PC-9 (cell line): ENCODE measurements around the gene SLC35B2. TPM values are rescaled to one million over a fixed set of nuclear protein-coding genes. Genes with fewer than 3 reads are reported as not detected.

Source experiments
- BruUV-seq: library from RNA; stranded (reverse); fragments of 400-500 nt; replicated peaks from 2 replicates; lab custom pipeline; 2021; lab: Mats Ljungman, UMichigan
- CTCF ChIA-PET: fragments of 300-600 bp; sonication (Branson Sonifier 250); formaldehyde crosslinking; loops from one replicate; lab custom pipeline; 2022; ENCODE audit warnings: antibody characterized with exemption; lab: Charles Lee
- POLR2A ChIA-PET: fragments of 300-600 bp; sonication (Branson Sonifier 250); formaldehyde crosslinking; loops from one replicate; lab custom pipeline; 2022; ENCODE audit warnings: antibody characterized with exemption; ENCODE audit not compliant: unreplicated experiment; lab: Charles Lee
- DNase-seq, 2 experiments: peaks; one replicate each; pipeline versions ENCODE4 v3.0.0 to v3.0.0-alpha.2; 2015 to 2022; ENCODE audit warnings: mixed read lengths in 1 of 2
- H2AFZ ChIP-seq: fragments of 200-600 bp; sonication (generic); 2 replicates; pipeline ENCODE4 v1.8.1; 2017; ENCODE audit warnings: antibody characterized with exemption
- H3F3A ChIP-seq: fragments of 200-600 bp; sonication (generic); 2 replicates; pipeline ENCODE4 v1.8.1; 2017; ENCODE audit warnings: antibody characterized with exemption, mild to moderate bottlenecking, low read depth; ENCODE audit not compliant: insufficient read depth
- H3K27ac ChIP-seq: fragments of 200-600 bp; sonication (generic); 2 replicates; pipeline ENCODE4 v1.6.1; 2016; ENCODE audit warnings: mixed run types
- H3K27me3 ChIP-seq: fragments of 200-600 bp; sonication (generic); 2 replicates; pipeline ENCODE4 v1.6.1; 2016; ENCODE audit warnings: low read depth, mixed run types; ENCODE audit not compliant: insufficient read depth
- H3K36me3 ChIP-seq: fragments of 200-600 bp; sonication (generic); 2 replicates; pipeline ENCODE4 v1.6.1; 2016; ENCODE audit warnings: low read depth, mixed run types
- H3K4me1 ChIP-seq: fragments of 200-600 bp; sonication (generic); replicated peaks from 2 replicates; pipeline ENCODE4 v1.6.1; 2016; ENCODE audit warnings: mixed run types; ENCODE audit not compliant: insufficient read depth
- H3K4me2 ChIP-seq: fragments of 200-600 bp; sonication (generic); 2 replicates; pipeline ENCODE4 v1.6.1; 2017; ENCODE audit warnings: mixed run types
- H3K4me3 ChIP-seq: fragments of 200-600 bp; sonication (generic); 2 replicates; pipeline ENCODE4 v1.6.1; 2016; ENCODE audit warnings: mixed run types
- H3K79me2 ChIP-seq: fragments of 200-600 bp; sonication (generic); 2 replicates; pipeline ENCODE4 v1.6.1; 2017; ENCODE audit warnings: low read depth, mixed run types
- H3K9me2 ChIP-seq: fragments of 200-600 bp; sonication (generic); 2 replicates; pipeline ENCODE4 v1.8.1; 2017; ENCODE audit warnings: mild to moderate bottlenecking; ENCODE audit not compliant: insufficient read depth
- H3K9me3 ChIP-seq: fragments of 200-600 bp; sonication (generic); 2 replicates; pipeline ENCODE4 v1.8.1; 2016; ENCODE audit warnings: low read depth; ENCODE audit not compliant: insufficient read depth
- H4K20me1 ChIP-seq: fragments of 200-600 bp; sonication (generic); 2 replicates; pipeline ENCODE4 v1.8.1; 2017; ENCODE audit not compliant: insufficient read depth
- CTCF ChIP-seq: fragments of 200-600 bp; sonication (generic); conservative IDR thresholded peaks from 2 replicates; pipeline ENCODE4 v1.6.1; 2017; ENCODE audit warnings: mixed run types, antibody characterized with exemption, mild to moderate bottlenecking, moderate library complexity
- EZH2 ChIP-seq: fragments of 200-600 bp; sonication (generic); IDR thresholded peaks from 2 replicates; pipeline ENCODE4 v1.8.0; 2017; ENCODE audit warnings: antibody characterized with exemption, low read depth
- intact Hi-C: fragments of 100-400 bp; cut with micrococcal nuclease; formaldehyde crosslinking; loops from one replicate; pipeline ENCODE4 v1.10.0; 2022; ENCODE audit not compliant: unreplicated experiment
- total RNA-seq: library from RNA; stranded (reverse); gene quantifications from 2 replicates; pipeline ENCODE4 v1.2.3, GENCODE V29; 2021

SLC35B2 gene
- total RNA-seq, 1 experiment from 2014 or later = 59.7 TPM

GRCh38 chr6:44263354-44264100 is 6.2 kb upstream of the SLC35B2 start:
- intact Hi-C loops = no loop called here
- H3K27ac ChIP-seq = no peak overlapping the region

GRCh38 chr6:44262467-44263353 is 5.4 kb upstream of the SLC35B2 start:
- no peaks in the 10 kb centered on the region for H3K27me3 ChIP-seq
- H3K4me3 ChIP-seq = no peak overlapping the region
- intact Hi-C loops = no loop called here
- H3K4me2 ChIP-seq = peak overlapping the region; percentile 100
- no peak for DNase-seq
- BruUV-seq = no TSS peak
- H3K27ac ChIP-seq = no peak overlapping the region
- H3K9me3 ChIP-seq = no peaks in the 10 kb centered on the region
- H2AFZ ChIP-seq = no peak overlapping the region
- no peaks in the 10 kb centered on the region for H3K9me2 ChIP-seq
- H3K36me3 ChIP-seq = no peaks in the 10 kb centered on the region
- H4K20me1 ChIP-seq = no peaks in the 10 kb centered on the region; the same call in 1 of the 2 replicates
- H3F3A ChIP-seq = peaks cover 14% of the 10 kb centered on the region; the same call in 1 of the 2 replicates
- no peak for TF ChIP-seq EZH2
- no peak for TF ChIP-seq CTCF
- ChIA-PET POLR2A (no interaction called here), CTCF (interaction anchor here (0.7 kb wide), 1 partner anchor 548 kb away, joined by 4 read pairs; no protein-coding TSS in a partner anchor)
- peaks cover 26% of the 10 kb centered on the region for H3K79me2 ChIP-seq
- H3K4me1 ChIP-seq = peaks cover 21% of the 10 kb centered on the region

More at GRCh38 chr6:44263354-44264100, 6.2 kb upstream of the SLC35B2 start:
- H3K9me2 ChIP-seq = no peaks in the 10 kb centered on the region
- H3F3A ChIP-seq = peaks cover 6% of the 10 kb centered on the region; the same call in 1 of the 2 replicates
- no peaks in the 10 kb centered on the region; the same call in 1 of the 2 replicates for H4K20me1 ChIP-seq
- POLR2A ChIA-PET = interaction anchor here (0.6 kb wide), 1 partner anchor 49 kb away, joined by 3 read pairs; no protein-coding TSS in a partner anchor
- no peaks in the 10 kb centered on the region for H3K27me3 ChIP-seq
- CTCF ChIA-PET = no interaction called here
- no TSS peak for BruUV-seq
- peaks cover 26% of the 10 kb centered on the region for H3K79me2 ChIP-seq
- no peaks in the 10 kb centered on the region for H3K9me3 ChIP-seq
- H3K4me3 ChIP-seq = peak overlapping the region; percentile 89; the same call in 1 of the 2 replicates
- H3K4me1 ChIP-seq = peaks cover 21% of the 10 kb centered on the region
- H3K36me3 ChIP-seq = no peaks in the 10 kb centered on the region
- TF ChIP-seq EZH2 = no peak
- no peak for TF ChIP-seq CTCF
- H3K4me2 ChIP-seq = peak overlapping the region; percentile 100
- DNase-seq = peak in 1 of 2 experiments; percentile 32
- no peak overlapping the region for H2AFZ ChIP-seq

- Histone ChIP-seq H3K27me3 (no peaks in the 10 kb centered on the region), H3F3A (peaks cover 17% of the 10 kb centered on the region; the same call in 1 of the 2 replicates), H2AFZ (no peak overlapping the region), H3K4me3 (no peak overlapping the region), H3K36me3 (no peaks in the 10 kb centered on the region), H3K9me3 (no peaks in the 10 kb centered on the region), H4K20me1 (peaks cover under 1% of the 10 kb centered on the region), H3K9me2 (no peaks in the 10 kb centered on the region), H3K4me2 (no peak overlapping the region), H3K79me2 (peaks cover 32% of the 10 kb centered on the region), H3K27ac (no peak overlapping the region), H3K4me1 (peaks cover 21% of the 10 kb centered on the region)
- intact Hi-C loops = no loop called here
- BruUV-seq = no TSS peak
- POLR2A ChIA-PET = no interaction called here
- CTCF ChIA-PET = interaction anchor here (0.5 kb wide), 1 partner anchor 17 kb away, joined by 4 read pairs; no protein-coding TSS in a partner anchor
- TF ChIP-seq EZH2 (no peak), CTCF (no peak)
- DNase-seq = peak in 1 of 2 experiments; percentile 30
Observed at GRCh38 chr6:44261581-44261980, 4.3 kb upstream of the SLC35B2 start.
